OCI-LY3 (cell line): ENCODE results near the gene ABL2.

Source experiments
- H2AFZ ChIP-seq: fragments of 200-600, 300-600 bp; shearing (Covaris generic); 2 replicates; pipeline ENCODE4 v1.6.0; 2014; ENCODE audit warnings: antibody characterized with exemption, low read depth, low read length
- H3K27ac ChIP-seq: fragments of 200-600, 300-600 bp; sonication (generic); 2 replicates; pipeline ENCODE4 v1.5.1; 2014; ENCODE audit warnings: mild to moderate bottlenecking, low read length, moderate library complexity, mixed read lengths
- H3K27me3 ChIP-seq: fragments of 200-600, 300-600 bp; sonication (generic); 2 replicates; pipeline ENCODE4 v1.6.1; 2014; ENCODE audit warnings: low read depth, low read length, mixed read lengths
- H3K36me3 ChIP-seq: fragments of 200-600, 300-600 bp; sonication (generic); replicated peaks from 2 replicates; pipeline ENCODE3; 2014; ENCODE audit warnings: low read depth, low read length, mixed read lengths
- H3K4me1 ChIP-seq: fragments of 300-600, 200-600 bp; sonication (generic); 2 replicates; pipeline ENCODE4 v1.6.1; 2014; ENCODE audit warnings: low read length, mixed read lengths
- H3K4me2 ChIP-seq: fragments of 200-600, 300-600 bp; sonication (generic); 2 replicates; pipeline ENCODE4 v1.6.1; 2014; ENCODE audit warnings: low read length, mixed read lengths
- H3K4me3 ChIP-seq: fragments of 300-600, 200-600 bp; sonication (generic); 2 replicates; pipeline ENCODE4 v1.5.1; 2014; ENCODE audit warnings: antibody characterized with exemption, mild to moderate bottlenecking, low read length, moderate library complexity
- H3K79me2 ChIP-seq: fragments of 300-600, 200-600 bp; shearing (Covaris generic); 2 replicates; pipeline ENCODE4 v1.6.1; 2014; ENCODE audit warnings: mild to moderate bottlenecking, low read length, mixed read lengths
- H3K9ac ChIP-seq: fragments of 300-600, 200-600 bp; shearing (Covaris generic); 2 replicates; pipeline ENCODE4 v1.6.0; 2014; ENCODE audit warnings: mild to moderate bottlenecking, low read length, moderate library complexity
- H3K9me3 ChIP-seq: fragments of 200-600, 300-600 bp; shearing (Covaris generic); 2 replicates; pipeline ENCODE4 v1.6.1; 2014; ENCODE audit warnings: low read length, mixed read lengths; ENCODE audit not compliant: insufficient read depth
- H4K20me1 ChIP-seq: fragments of 200-600, 300-600 bp; sonication (generic); 2 replicates; pipeline ENCODE4 v1.6.1; 2016; ENCODE audit warnings: low read length, mixed read lengths; ENCODE audit not compliant: insufficient read depth
- EZH2phosphoT487 ChIP-seq: fragments of 200-600 bp; shearing (Covaris generic); IDR thresholded peaks from 2 replicates; pipeline ENCODE4 v1.6.1; 2018; ENCODE audit warnings: antibody characterized with exemption, mixed run types, low read depth
- TF ChIP-seq, protein P1 (sequence below): fragments of 200-600, 300-600 bp; sonication (generic); IDR thresholded peaks from 2 replicates; pipeline ENCODE4 v1.5.1; 2014; ENCODE audit warnings: antibody characterized with exemption, low read length, low read depth

Gene ABL2

DNA sequence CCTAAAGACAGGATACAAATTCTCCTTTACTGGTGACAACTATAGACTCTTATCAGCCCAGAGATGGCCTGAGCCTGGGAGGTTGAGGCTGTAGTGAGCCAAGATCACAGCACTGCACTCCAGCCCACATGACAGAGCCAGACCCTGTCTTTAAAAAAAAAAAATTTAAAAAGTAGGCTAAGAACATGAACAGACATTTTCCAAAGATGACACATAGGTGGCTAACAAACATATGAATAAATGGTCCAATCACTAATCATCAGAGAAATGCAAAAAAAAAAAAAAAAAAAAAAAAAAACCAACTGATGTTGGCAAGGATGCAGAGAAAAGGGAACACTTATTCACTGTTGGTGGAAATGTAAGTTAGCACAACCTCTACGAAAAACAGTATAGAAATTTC is 82.6 kb downstream of the ABL2 start:
- Histone ChIP-seq H2AFZ (no peak overlapping the region), H3K9me3 (no peaks in the 10 kb centered on the region), H3K36me3 (no peaks in the 10 kb centered on the region), H4K20me1 (0 out of 2 replicates have a peak, but pooled peaks cover 3% of the 10 kb centered on the region), H3K4me1 (peaks cover 7% of the 10 kb centered on the region), H3K27me3 (no peaks in the 10 kb centered on the region), H3K4me2 (no peak overlapping the region), H3K79me2 (peaks cover 7% of the 10 kb centered on the region), H3K9ac (no peak overlapping the region), H3K27ac (no peak overlapping the region), H3K4me3 (no peak overlapping the region)
- TF ChIP-seq, protein P1, sequence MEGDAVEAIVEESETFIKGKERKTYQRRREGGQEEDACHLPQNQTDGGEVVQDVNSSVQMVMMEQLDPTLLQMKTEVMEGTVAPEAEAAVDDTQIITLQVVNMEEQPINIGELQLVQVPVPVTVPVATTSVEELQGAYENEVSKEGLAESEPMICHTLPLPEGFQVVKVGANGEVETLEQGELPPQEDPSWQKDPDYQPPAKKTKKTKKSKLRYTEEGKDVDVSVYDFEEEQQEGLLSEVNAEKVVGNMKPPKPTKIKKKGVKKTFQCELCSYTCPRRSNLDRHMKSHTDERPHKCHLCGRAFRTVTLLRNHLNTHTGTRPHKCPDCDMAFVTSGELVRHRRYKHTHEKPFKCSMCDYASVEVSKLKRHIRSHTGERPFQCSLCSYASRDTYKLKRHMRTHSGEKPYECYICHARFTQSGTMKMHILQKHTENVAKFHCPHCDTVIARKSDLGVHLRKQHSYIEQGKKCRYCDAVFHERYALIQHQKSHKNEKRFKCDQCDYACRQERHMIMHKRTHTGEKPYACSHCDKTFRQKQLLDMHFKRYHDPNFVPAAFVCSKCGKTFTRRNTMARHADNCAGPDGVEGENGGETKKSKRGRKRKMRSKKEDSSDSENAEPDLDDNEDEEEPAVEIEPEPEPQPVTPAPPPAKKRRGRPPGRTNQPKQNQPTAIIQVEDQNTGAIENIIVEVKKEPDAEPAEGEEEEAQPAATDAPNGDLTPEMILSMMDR = no peak
- TF ChIP-seq EZH2phosphoT487 = no peak

DNA sequence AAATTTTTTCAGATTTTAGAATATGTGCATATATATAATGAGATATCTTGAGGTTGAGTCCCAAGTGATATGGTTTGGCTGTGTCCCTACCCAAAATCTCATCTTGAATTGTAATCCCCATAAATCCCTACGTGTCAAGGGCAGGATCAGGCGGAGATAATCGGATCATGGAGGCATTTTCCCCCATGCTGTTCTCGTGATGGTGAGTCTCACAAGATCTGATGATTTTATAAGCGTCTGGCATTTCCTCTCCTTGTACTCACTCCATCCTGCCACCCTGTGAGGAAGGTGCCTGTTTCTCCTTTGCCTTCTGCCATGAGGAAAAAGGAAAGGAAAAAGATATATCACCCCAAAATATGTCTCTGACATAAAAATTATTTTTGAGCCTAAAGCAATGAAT is 83.0 kb downstream of the ABL2 start:
- Histone ChIP-seq H4K20me1 (0 out of 2 replicates have a peak, but pooled peaks cover 3% of the 10 kb centered on the region), H3K27me3 (no peaks in the 10 kb centered on the region), H3K4me2 (no peak overlapping the region), H3K79me2 (peaks cover 4% of the 10 kb centered on the region), H3K4me1 (peaks cover 5% of the 10 kb centered on the region), H3K36me3 (no peaks in the 10 kb centered on the region), H3K4me3 (no peak overlapping the region), H3K9ac (no peak overlapping the region), H2AFZ (no peak overlapping the region), H3K27ac (no peak overlapping the region), H3K9me3 (no peaks in the 10 kb centered on the region)
- TF ChIP-seq, protein P1 = no peak
- TF ChIP-seq EZH2phosphoT487 = no peak

DNA sequence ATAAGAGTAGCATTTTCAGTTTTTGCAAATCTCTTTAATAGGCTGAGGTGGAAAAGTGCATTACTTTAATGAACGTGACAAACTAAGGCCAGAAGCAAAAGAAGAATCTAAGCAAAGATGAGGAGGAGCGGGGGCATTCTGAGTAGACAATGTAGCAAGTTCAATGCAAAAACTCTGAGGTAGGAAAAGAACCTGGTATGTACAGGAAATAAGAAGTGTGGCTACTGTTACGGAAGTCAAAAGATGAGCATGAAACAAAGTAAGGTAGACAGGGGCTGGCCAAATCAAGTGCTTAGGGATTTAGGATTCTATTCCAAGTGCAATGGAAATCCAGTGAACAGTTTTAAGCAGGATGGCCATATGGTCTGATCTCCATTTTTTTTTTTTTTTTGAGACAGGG is 84.0 kb downstream of the ABL2 start:
- 0 out of 2 replicates have a peak, but pooled peaks cover 3% of the 10 kb centered on the region for H4K20me1 ChIP-seq
- no peak overlapping the region for H3K4me2 ChIP-seq
- no peaks in the 10 kb centered on the region for H3K27me3 ChIP-seq
- H3K9me3 ChIP-seq = no peaks in the 10 kb centered on the region
- TF ChIP-seq EZH2phosphoT487 = no peak
- TF ChIP-seq, protein P1 = no peak
- H3K36me3 ChIP-seq = no peaks in the 10 kb centered on the region
- no peak overlapping the region for H3K9ac ChIP-seq
- H3K79me2 ChIP-seq = peaks cover 4% of the 10 kb centered on the region
- H3K4me1 ChIP-seq = peaks cover 5% of the 10 kb centered on the region
- no peak overlapping the region for H3K27ac ChIP-seq
- H3K4me3 ChIP-seq = no peak overlapping the region
- no peak overlapping the region for H2AFZ ChIP-seq

DNA sequence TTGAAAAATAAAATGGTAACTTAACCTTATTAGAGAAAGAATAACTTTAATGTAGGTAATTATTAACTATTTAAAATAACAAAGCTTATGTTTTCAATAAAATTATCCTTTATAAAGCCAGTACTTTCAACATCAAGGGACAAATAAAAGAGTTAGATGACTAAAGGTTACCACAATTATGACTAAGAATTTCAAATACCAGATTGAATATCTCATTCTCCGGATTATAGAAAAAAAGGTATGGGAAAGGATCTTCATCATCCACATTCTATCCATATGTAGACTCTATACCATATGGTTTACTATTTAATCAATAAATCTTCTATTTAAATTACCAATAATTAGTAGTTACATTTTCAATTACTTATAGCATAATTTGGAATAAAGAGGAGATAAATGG is 84.9 kb downstream of the ABL2 start:
- no peak overlapping the region for H3K9ac ChIP-seq
- peaks cover 5% of the 10 kb centered on the region for H3K4me1 ChIP-seq
- no peak overlapping the region for H3K4me2 ChIP-seq
- TF ChIP-seq, protein P1 = no peak
- no peak for TF ChIP-seq EZH2phosphoT487
- H3K9me3 ChIP-seq = no peaks in the 10 kb centered on the region
- H2AFZ ChIP-seq = no peak overlapping the region
- no peaks in the 10 kb centered on the region for H3K36me3 ChIP-seq
- no peak overlapping the region for H3K4me3 ChIP-seq
- H3K27me3 ChIP-seq = no peaks in the 10 kb centered on the region
- 0 out of 2 replicates have a peak, but pooled peaks cover 3% of the 10 kb centered on the region for H4K20me1 ChIP-seq
- no peak overlapping the region for H3K27ac ChIP-seq
- 0 out of 2 replicates have a peak, but pooled peaks cover 5% of the 10 kb centered on the region for H3K79me2 ChIP-seq
